SKM-1 (cell line): ENCODE data around the gene MACROD1.

Source experiments
- DNase-seq: peaks from one replicate; lab custom pipeline; 2025; ENCODE audit not compliant: unreplicated experiment; lab: John Stamatoyannopoulos, UW

The MACROD1 gene

GRCh38 chr11:64093233-64094039 is 72.5 kb downstream of the MACROD1 start:
- DNase-seq = no peak

DNA sequence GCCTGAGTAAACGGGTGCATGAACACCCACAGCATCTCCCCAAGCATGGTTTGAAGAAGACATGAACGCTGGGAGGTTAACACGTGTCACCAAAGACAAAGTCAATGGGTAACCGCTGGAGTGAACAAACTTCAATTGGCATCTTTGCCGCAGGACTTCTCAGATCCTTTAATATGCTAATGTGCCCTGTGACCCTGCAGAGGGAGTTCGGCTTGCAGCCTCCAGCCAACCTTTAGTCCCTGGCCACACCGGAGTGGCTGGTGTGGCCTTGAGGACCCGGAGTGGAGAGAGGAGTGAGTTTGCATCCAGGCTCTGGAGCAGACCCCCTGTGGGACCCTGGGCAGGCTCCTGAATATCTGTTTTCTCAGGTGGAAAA is 73.2 kb downstream of the MACROD1 start:
- DNase-seq = no peak

DNA sequence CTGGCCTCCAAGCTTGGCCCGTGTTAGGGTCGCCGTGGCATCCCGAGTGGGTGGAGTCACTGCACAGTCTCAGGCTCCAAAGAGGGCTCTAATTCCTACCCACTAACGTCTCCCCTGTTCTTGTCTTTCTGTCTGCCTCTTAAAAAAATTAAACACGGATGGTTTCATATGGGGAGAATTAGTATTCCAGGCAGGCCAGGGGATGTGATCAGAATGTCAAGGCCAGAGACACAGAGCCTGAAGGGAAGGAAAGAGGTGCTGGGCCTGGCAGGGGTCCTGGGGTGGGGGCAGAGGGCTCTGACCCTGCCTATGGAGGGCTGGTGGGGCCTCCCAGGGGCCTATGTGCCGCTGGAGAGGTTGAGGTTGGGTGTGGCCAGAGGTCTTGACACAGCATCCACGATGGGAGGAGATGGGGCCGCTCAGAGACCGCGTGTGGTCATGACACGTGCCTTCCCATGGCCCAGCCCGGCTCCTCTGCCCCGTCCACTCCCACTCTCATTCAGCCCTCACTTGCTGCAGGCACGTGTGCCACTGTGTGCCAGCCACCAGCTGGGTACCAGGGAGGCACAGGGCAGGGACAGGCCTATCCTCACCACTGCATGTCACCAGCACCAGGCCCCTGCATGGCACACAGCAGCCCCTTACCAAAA is 73.7 kb downstream of the MACROD1 start:
- no peak for DNase-seq

GRCh38 chr11:64090806-64091516 is 75.0 kb downstream of the MACROD1 start:
- DNase-seq = peak; percentile 29

GRCh38 chr11:64089915-64090805 is 75.8 kb downstream of the MACROD1 start:
- DNase-seq = no peak

DNA sequence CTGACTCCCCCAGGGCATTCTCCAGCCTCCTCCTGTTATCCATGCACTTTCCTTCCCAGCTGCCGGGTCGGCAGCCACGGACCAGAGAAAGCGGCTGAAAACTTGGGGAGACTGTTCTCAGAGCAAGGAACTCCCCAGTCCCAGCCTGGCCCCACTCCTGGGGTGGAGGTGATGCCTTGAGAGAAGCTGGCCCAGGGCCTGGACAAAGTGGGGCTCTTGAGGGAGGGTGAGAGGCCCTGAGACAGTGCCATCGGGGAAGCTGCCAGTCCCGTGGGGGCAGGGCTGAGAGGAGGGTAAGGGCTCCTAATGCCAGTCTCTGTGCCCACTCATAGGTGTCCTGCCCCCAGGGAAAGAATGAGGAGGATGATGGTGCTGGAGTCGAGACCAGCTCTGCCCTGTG is 76.4 kb downstream of the MACROD1 start:
- DNase-seq = no peak

DNA sequence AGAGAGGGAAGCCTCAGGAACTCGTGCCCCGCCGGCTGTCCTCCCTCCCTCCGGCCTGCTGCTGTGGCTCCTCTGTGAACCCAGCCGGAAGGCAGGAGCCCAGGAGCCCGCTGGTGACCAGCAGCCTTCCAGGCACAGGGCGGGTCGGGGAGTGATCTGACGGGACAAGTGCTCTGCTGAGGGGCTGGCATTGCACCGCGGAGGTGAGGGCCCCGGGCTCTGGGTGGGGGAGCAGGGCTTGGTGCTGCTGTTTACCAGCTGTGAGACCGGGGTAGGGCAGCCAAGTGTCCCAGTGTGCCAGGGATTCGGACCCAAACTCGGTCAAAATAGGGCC is 76.9 kb downstream of the MACROD1 start:
- DNase-seq = no peak

DNA sequence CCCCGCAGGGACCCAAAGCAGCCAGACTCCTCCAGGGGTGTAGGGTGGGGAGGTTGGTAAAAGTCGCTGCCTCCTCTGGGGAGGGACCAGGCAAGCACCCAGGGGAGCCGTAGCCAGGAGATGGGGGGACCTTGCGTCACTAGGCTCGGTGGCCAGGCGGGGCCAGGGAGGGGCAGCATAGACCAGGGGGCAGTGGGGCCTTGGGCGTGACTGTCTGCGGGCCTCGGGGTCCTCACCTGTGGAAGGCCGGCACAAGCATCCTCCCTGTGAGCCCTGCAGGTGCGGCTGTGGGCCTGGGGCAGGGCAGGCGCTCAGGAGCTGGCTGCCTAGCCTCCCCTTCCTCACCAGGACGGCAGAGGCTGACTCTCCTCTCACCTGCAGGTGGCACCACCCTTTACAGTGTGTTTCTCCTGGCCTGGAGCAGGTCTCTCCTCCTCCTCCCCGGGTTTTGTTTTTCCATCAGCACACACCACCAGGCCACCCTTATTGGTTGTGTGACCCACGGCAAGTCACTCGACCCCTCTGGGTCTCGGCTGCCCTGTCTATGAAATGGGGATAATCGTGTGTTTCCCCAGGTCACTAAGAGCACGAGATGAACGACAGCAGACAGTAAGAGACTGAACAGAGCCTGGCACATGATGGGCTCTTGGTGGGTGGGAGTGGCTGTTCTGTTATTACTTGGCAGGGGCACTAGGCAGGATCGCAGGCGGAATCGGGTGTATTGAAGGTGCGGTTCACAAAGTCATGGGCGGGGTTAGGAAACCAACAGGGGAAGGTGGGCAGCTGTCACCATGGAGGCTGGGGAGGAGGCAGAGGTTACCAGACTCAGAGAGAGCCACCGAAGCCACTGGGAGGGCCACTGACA is 77.5 kb downstream of the MACROD1 start:
- no peak for DNase-seq

DNA sequence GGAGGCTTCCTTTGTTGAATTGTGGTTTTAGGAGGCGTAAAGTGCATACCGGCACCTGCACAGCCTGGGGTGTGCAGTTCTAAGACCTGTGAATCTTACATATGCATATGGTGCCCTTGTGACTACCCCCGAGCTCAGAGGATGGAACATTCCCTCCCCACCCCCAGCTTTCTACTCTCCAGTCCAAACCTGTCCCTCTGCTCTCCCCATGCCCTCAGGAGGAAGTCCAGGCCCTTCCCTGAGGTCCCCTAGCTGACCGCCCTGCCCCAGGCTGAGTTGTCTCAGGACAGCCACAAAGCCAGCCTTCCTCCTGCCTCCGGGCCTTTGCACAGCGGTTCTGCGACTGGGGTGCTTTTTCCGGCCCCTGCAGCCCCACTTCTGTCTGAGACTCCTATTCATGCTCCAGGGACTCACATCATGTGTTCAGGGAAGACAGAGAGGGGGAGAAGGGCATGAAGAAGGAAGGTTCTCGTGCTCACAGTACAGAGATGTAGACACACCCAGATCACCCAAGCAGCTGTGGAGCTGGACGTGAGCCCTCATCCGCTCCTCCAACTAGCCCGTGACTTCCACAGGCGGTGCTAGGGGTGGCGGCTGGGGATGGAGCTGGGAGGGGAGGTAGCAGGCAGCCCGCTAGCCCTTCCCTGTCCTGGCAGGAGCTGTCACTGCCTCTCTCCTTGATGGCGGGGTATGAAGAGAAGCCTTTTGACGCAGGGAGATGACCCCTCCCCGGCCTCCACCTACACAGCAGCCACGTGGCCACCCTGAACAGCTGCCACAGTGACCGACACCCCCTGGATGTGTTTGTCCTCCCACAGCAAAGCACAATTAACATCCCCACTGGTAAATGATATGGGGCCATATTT is 79.4 kb downstream of the MACROD1 start:
- DNase-seq = no peak

DNA sequence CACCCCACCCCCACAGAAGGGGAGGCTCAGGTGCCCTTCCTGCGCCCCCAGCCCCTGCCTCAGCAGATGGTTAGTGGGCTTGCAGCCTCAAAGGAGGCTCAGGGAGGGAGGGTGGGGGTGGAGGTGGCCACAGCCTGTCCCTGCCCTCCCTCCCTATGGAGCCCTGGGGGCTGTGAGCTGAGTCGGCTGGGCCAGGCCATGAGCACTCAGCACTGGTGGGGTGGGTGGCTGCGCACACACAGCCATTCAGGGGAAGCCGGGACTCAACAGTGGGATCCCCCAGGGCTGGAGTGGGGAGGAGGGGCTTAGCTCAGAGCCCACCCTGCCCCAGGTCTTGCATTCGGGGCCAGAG is 80.0 kb downstream of the MACROD1 start:
- DNase-seq = no peak

DNA sequence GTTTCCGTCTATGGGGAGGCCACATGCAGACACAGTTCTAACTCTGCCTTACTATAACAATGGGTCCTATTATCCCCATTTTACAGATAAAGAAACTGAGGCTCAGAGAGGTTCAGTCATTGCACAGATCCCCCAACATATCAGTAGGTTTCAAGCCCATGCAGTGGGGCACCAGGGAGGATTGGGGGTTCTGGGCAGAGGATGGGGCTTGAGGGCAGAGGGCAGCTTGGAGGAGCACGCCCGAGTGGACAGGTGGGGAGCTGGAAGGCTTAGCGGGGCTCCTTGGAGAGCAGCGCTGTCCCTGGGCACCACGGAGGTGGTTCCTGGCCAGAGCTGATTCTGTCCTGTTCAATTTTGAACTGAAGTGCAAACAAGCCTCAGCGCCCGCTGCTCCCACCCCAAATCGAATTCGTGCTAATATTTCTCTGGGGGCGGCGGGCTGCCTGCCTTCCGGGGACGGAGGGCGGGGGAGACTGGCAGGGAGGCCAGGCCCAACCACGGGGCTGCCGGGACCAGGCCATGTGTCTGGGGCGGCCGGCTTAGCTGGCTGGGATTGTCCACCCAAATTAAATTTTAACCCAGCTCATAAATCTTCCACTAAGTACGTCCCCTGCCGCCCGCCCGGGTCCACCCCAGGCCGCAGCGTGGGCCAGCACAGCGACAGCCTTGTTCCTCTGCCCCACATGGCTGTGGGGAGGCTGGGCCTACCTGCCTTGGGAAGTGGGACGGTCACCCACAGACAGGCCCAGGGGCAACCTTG is 80.8 kb downstream of the MACROD1 start:
- DNase-seq = no peak

DNA sequence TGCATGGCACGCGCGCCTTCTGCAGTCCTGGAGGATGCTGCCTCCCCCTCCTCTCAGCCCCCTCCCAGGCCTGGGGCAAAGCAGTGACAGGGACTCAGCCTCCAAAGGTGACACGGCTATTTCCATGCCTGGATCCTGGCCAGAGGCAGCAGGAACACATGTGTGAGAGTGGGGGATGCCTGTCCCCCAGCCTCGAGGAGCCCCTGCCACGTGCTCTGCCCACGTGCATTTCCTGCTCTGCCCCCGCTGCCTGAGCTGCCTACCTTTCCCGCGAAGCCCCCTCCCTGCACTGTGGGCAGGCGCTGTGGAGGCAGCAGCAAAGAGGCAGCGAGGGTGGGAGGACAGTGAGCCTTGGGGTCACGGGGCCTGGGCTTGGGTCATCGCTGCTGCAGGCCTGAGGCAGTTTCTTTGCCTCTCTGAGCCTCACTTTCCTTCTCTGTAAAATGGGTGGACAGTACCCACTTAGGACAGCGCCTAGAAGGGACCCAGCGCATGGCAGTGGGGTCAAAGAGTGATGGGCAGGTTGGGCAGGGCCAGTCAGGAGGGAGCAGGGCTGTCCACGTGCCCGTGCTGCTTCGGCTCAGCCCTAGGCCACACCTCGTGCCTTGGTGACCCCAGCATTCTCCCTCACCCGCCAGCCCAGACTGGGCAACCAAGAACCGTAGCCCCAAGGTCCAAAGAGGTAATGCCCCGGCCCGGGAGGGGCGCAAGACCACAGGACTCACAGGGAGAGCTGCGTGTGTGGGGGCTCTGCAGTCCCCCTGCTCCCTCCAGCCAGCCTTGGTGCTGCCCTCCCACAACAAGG is 81.6 kb downstream of the MACROD1 start:
- no peak for DNase-seq

- no peak for DNase-seq
These were observed 82.4 kb downstream of the MACROD1 start for GRCh38 chr11:64083398-64084080.

DNA sequence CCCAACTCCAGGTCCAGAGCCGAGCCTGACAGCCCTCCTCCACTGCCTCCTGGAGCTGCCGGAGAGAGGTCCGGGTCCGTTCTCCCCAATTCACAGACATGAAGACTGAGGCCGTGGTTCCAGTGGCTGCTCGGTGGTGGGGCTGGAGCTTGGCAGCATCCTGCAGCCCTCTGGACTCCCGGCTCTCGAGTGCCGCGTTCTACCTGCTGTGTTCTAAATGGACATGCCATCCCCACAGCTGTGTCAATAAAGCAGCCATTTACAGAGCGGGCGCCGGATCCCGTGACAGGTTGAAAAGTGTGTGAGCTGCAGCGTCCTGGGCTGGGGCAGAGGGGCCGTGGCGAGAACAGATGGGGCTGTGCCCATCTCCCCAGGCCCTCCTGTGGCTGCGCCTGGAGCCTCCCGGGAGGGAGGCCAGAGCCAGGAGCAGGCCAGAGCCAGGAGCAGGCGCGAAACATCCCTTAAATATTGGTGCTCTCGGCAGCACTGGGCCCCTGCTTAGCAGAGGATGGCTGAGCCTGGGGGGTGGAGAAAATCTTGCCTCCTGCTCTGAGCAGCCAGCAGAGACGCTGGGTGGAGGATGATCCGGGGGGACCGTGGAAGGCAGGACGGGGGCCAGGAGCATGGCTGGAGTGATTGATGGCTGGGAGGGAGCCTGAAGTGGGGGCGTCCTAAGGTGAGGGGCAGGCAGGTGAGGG is 84.0 kb downstream of the MACROD1 start:
- no peak for DNase-seq

DNA sequence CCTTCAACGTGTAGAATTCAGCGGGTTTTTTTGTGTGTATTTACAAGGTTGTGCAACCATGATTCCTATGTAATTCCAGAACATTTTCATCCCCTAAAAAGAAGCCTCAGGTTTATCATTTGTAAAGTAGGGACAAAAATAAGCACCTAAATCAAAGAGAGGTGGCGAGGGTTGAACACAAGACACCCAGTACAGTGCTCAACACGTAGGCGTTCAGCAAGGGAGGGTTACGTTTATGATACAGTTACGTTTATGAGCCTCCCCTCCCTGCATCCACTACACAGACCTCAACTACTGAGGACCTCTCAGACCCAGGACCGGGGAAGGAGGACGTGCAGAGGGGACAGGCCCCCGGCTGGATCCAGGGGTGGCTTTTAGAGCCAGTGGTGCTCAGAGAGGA is 85.5 kb downstream of the MACROD1 start:
- DNase-seq = no peak

DNA sequence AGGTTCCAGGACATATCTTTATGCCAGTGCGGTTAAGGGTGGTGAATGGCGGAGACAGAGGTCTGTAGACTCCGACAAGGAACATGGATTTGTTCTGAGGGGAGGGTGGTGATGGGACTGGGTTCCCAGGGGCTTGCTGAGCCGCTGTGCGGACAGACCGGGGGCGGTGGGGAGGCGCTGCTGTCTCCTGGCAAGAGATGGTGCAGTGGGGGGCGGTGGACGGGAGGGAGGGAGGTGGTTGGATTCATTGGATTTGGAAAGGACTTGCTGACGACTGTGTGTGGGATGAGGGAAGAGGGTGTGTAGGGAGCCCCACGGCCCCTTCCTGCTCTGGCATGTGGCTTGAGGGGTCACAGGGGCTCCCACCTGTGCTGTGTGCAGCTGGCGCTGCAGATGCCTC is 87.0 kb downstream of the MACROD1 start:
- DNase-seq = no peak

GRCh38 chr11:64078284-64078683 is 87.6 kb downstream of the MACROD1 start:
- no peak for DNase-seq
